H7 (cell line): Measurements from ENCODE around the gene VPS29. TPM values are rescaled to one million over a fixed set of nuclear protein-coding genes. Genes with fewer than 3 reads are reported as not detected.
A peak's percentile ranks its signal among the peaks of the same experiment; 100 is the strongest.
"Not testable (repeated sequence)": the region's sequence is repeated elsewhere in the genome, so short reads cannot be mapped to it uniquely, and the experiment has no call there.

Experiments
- DNase-seq: peaks from one replicate; pipeline ENCODE4 v3.0.0; 2012
- H3K27me3 ChIP-seq: 2 replicates; pipeline ENCODE4 v1.6.0; 2011; ENCODE audit warnings: mild to moderate bottlenecking, low read length; ENCODE audit not compliant: control insufficient read depth, insufficient read depth
- H3K36me3 ChIP-seq: replicated peaks from 2 replicates; pipeline ENCODE4 v1.5.1; 2011; ENCODE audit warnings: low read length; ENCODE audit not compliant: control insufficient read depth, insufficient read depth
- H3K4me3 ChIP-seq: 2 replicates; pipeline ENCODE4 v1.5.1; 2011; ENCODE audit warnings: low read depth, mild to moderate bottlenecking, control low read depth, low read length, moderate library complexity; ENCODE audit not compliant: insufficient read depth
- total RNA-seq: library from RNA; depleted of rRNA; stranded (reverse); fragments of >200 nt; shearing (Covaris generic); gene quantifications from 2 replicates; pipeline ENCODE4 v1.2.3, GENCODE V29; 2014

Gene VPS29
- total RNA-seq, 1 experiment from 2014 or later = 58.1 TPM

DNA sequence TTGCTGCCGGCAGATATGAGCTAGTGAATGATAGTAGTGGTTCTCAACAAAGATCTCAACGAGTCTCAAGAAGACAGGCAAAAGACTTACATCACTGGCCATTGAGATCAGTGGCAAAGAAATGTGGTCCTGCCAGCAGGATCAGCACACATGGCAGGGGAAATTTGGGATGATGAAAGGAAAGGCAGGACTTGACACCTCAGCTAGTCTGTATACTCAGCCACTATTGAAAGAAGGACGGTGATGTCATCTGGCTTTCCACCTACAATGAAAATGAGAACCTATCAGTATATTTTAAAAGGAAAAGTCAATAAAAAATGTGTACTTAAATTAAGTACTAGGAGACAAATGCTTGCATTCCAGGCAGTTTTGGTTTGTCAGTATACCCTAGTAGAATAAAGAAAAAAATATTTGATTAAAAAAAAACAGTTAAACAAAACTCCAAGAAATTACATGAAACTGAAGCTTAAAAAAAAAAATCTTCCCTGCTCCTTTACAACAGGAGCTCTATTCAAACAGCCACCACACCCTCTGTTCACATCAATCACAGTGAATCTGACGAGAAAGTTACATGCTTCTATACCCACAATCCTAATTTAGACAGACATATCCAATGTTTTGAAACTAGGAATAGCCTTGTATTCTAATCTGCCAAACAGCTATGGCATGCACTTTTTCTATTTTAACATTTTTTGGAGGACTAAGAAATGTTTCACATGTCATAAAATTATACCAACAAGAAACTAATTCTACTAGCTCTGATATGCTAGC lies 35.1 kb upstream of the VPS29 start:
- Histone ChIP-seq H3K36me3 (peaks cover 8% of the 10 kb centered on the region), H3K27me3 (no peaks in the 10 kb centered on the region), H3K4me3 (no peak overlapping the region)
- DNase-seq = no peak

DNA sequence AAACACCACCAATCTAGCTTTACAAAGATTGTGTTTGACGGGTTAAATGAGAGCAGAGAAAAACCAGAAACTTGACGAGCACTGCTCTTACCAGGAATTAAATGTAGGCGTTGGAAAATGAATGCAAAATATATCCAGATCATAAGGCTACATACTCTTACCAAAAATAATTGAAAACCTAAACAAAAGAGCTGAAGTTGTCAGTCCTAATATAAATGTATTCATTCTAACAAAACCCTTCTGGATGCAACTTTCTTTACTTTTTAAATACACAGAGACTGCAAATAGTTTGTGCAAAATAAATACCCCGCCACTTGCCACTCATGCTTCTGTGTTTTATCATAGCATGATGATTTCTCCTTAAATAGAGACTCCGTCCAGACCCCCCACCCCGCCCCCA lies 32.9 kb upstream of the VPS29 start:
- H3K36me3 ChIP-seq = peaks cover 8% of the 10 kb centered on the region
- no peaks in the 10 kb centered on the region for H3K27me3 ChIP-seq
- no peak for DNase-seq
- no peak overlapping the region for H3K4me3 ChIP-seq

- Histone ChIP-seq H3K36me3 (peaks cover 6% of the 10 kb centered on the region), H3K27me3 (no peaks in the 10 kb centered on the region), H3K4me3 (no peak overlapping the region)
- no peak for DNase-seq
Observed at GRCh38 chr12:110533607-110534006, 31.7 kb upstream of the VPS29 start.

GRCh38 chr12:110532644-110533043 lies 30.7 kb upstream of the VPS29 start:
- Histone ChIP-seq H3K27me3 (no peaks in the 10 kb centered on the region), H3K36me3 (peaks cover 4% of the 10 kb centered on the region), H3K4me3 (no peak overlapping the region)
- no peak for DNase-seq

- Histone ChIP-seq H3K27me3 (no peaks in the 10 kb centered on the region), H3K36me3 (peaks cover 2% of the 10 kb centered on the region), H3K4me3 (no peak overlapping the region)
- DNase-seq = no peak
Observed at GRCh38 chr12:110531741-110532333, 29.9 kb upstream of the VPS29 start.

DNA sequence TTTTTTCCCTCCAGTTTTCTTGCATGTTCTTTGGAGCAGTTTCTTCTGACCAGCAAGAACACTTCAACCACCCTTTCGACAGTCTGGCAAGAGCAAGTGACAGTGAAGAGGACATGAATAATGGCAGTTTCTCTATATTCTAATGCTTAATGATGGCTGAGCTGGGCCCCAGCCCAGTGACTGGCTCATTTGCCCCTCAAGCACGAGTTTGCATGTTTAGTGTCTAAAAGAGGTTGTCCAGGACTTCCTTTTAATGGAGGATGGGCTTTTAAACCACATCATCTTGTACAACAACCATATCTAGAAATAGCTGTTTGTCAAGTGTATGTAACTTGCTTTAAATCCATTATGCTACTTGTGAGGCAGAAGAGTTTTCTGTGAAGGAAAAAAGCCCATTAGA lies 28.6 kb upstream of the VPS29 start:
- Histone ChIP-seq H3K27me3 (no peaks in the 10 kb centered on the region), H3K36me3 (no peaks in the 10 kb centered on the region), H3K4me3 (no peak overlapping the region)
- no peak for DNase-seq

GRCh38 chr12:110528277-110528839 lies 26.4 kb upstream of the VPS29 start:
- no peaks in the 10 kb centered on the region for H3K27me3 ChIP-seq
- DNase-seq = peak; percentile 12
- H3K36me3 ChIP-seq = no peaks in the 10 kb centered on the region

GRCh38 chr12:110520876-110521712 lies 19.2 kb upstream of the VPS29 start:
- not testable (repeated sequence) for DNase-seq, H3K36me3 ChIP-seq, H3K4me3 ChIP-seq, H3K27me3 ChIP-seq

More at GRCh38 chr12:110528277-110528839, 26.4 kb upstream of the VPS29 start:
- H3K4me3 ChIP-seq = no peak overlapping the region

DNA sequence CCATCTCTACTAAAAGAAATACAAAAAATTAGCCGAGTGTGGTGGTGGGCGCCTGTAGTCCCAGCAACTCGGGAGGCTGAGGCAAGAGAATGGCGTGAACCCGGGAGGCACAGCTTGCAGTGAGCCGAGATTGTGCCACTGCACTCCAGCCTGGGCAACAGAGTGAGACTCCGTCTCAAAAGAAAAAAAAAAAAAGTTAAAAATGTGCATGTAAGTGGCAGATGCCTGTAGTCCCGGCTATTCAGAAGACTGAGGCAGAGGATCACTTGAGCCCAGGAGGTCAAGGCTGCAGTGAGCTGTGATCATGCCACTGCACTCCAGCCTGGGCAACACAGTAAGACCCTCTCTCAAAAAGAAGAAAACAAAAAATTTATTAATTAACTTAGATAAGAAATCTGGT lies 16.1 kb upstream of the VPS29 start:
- H3K27me3 ChIP-seq, DNase-seq, H3K36me3 ChIP-seq, H3K4me3 ChIP-seq: not testable (repeated sequence)

- H3K36me3 ChIP-seq = no peaks in the 10 kb centered on the region
- H3K4me3 ChIP-seq = no peak overlapping the region
- H3K27me3 ChIP-seq = no peaks in the 10 kb centered on the region
- no peak for DNase-seq
Observed at GRCh38 chr12:110516995-110517394, 15.1 kb upstream of the VPS29 start.

DNA sequence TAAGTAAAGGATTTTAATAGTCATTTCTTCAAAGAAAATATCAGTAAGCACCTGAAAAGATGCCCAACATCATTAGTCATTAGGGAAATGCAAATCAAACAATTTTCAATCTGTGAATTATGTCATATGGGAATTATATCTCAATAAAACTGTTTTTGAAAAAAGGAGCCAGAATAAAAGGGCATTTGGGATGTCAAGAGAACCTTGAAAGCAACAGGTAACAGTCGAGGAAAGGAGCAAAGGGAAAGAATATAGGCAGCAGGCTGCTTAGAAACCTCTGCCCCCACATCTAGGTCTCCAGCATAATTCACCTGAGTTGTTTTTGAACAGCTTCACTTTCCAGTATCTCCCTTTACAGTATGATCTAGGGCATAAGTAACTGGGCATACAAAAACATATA lies 12.5 kb upstream of the VPS29 start:
- Histone ChIP-seq H3K36me3 (no peaks in the 10 kb centered on the region), H3K4me3 (no peak overlapping the region), H3K27me3 (no peaks in the 10 kb centered on the region)
- no peak for DNase-seq

GRCh38 chr12:110513842-110514241 lies 11.9 kb upstream of the VPS29 start:
- no peaks in the 10 kb centered on the region for H3K27me3 ChIP-seq
- no peaks in the 10 kb centered on the region for H3K36me3 ChIP-seq
- H3K4me3 ChIP-seq = no peak overlapping the region
- DNase-seq = no peak

DNA sequence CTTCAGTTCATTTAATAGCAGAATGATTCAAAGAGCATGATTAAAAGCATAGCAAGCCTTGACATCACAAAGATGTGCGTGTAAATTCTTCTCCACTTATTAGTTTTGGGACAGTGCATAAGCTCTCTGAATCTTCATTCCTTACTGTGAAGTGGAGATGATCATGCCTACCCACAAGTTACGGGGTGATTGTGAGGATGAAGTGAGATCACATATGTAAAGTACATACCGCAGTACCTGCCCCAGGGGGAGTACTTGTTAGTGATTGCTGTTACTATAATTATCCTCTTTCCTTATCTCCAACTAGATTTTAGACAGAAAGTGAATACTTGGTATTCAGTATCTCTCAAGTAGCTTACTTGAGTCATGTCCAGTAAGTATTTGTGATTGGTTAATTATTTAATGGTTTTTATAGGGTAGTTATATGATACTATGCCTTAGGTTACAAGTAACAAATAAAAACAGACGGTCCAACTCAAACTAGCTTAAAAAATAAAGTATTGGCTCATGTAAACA lies 6.2 kb upstream of the VPS29 start:
- H3K4me3 ChIP-seq = no peak overlapping the region
- no peaks in the 10 kb centered on the region for H3K36me3 ChIP-seq
- DNase-seq = no peak
- no peaks in the 10 kb centered on the region; the same call in 1 of the 2 replicates for H3K27me3 ChIP-seq

DNA sequence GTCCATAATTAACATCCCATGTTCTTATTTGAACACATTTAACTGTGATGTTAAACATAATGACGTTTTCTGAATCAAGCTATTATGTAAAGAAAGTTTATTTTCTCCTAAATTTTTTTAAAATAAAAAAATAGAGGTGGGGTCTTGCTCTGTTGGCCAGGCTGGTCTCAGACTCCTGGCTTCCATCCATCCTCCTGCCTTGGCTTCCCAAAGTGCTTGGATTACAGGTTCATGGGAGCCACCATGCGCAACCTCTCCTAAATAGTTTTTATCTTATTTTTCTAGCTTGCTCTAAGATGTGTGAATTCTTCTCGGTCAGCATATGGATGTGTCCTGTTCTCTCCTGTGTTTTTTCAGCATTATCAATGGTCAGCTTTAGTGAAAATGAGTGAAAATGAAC lies 3.4 kb upstream of the VPS29 start:
- Histone ChIP-seq H3K27me3 (peaks cover 3% of the 10 kb centered on the region; the same call in 1 of the 2 replicates), H3K36me3 (no peaks in the 10 kb centered on the region), H3K4me3 (no peak overlapping the region)
- no peak for DNase-seq
